PC-3 (cell line): ENCODE measurements around the gene CCND3. TPM values are rescaled to one million over a fixed set of nuclear protein-coding genes. Genes with fewer than 3 reads are reported as not detected.

Source experiments
- ATAC-seq: fragments of 200-7000 bp; cut with Tn5 transposase; 2 replicates; pipeline ENCODE4 v1.9.1; 2020; ENCODE audit warnings: mild to moderate bottlenecking, moderate library complexity
- BruUV-seq: library from RNA; stranded (reverse); fragments of 400-500 nt; replicated peaks from 2 replicates; lab custom pipeline; 2021; lab: Mats Ljungman, UMichigan
- CTCF ChIA-PET: fragments of 300-600 bp; sonication (Branson Sonifier 250); formaldehyde crosslinking; loops from one replicate; lab custom pipeline; 2022; ENCODE audit warnings: antibody characterized with exemption; lab: Charles Lee
- POLR2A ChIA-PET: fragments of 300-600 bp; sonication (Branson Sonifier 250); formaldehyde crosslinking; loops from one replicate; lab custom pipeline; 2022; ENCODE audit warnings: antibody characterized with exemption; ENCODE audit not compliant: unreplicated experiment; lab: Charles Lee
- DNase-seq: peaks from one replicate; pipeline ENCODE4 v3.0.0-alpha.2; 2015
- H2AFZ ChIP-seq: fragments of 300-600 bp; sonication (generic); 2 replicates; pipeline ENCODE4 v1.6.0; 2016; ENCODE audit warnings: antibody characterized with exemption, low read length
- H3F3A ChIP-seq: fragments of 300-600 bp; sonication (generic); one replicate; pipeline ENCODE4 v1.6.0; 2017; ENCODE audit warnings: antibody characterized with exemption, low read length, control low read depth, mild to moderate bottlenecking; ENCODE audit not compliant: unreplicated experiment
- H3K27ac ChIP-seq: fragments of 300-600 bp; sonication (generic); 2 replicates; pipeline ENCODE4 v1.5.1; 2016; ENCODE audit warnings: mild to moderate bottlenecking, low read length
- H3K27me3 ChIP-seq: fragments of 300-600 bp; sonication (generic); 2 replicates; pipeline ENCODE4 v1.6.1; 2016; ENCODE audit warnings: low read length, mixed read lengths
- H3K36me3 ChIP-seq: fragments of 300-600 bp; sonication (generic); 2 replicates; pipeline ENCODE4 v1.6.1; 2016; ENCODE audit warnings: low read depth, mixed run types, low read length, mixed read lengths
- H3K4me1 ChIP-seq: fragments of 300-600 bp; sonication (generic); 2 replicates; pipeline ENCODE4 v1.5.1; 2016; ENCODE audit warnings: low read length; ENCODE audit not compliant: insufficient read depth
- H3K4me2 ChIP-seq: fragments of 300-600 bp; sonication (generic); 2 replicates; pipeline ENCODE4 v1.6.0; 2016; ENCODE audit warnings: low read length
- H3K4me3 ChIP-seq: fragments of 300-600 bp; sonication (generic); 2 replicates; pipeline ENCODE4 v1.5.1; 2016; ENCODE audit warnings: mild to moderate bottlenecking, low read length, mixed read lengths
- H3K79me2 ChIP-seq: fragments of 300-600 bp; sonication (generic); 2 replicates; pipeline ENCODE4 v1.6.1; 2017; ENCODE audit warnings: low read length, mixed read lengths
- H3K9ac ChIP-seq: fragments of 300-600 bp; sonication (generic); 2 replicates; pipeline ENCODE4 v1.6.0; 2016; ENCODE audit warnings: mild to moderate bottlenecking, low read length
- H3K9me2 ChIP-seq: fragments of 300-600 bp; sonication (generic); replicated peaks from 2 replicates; pipeline ENCODE4 v1.6.1; 2016; ENCODE audit warnings: mixed run types, low read length, mixed read lengths
- H3K9me3 ChIP-seq: fragments of 300-600 bp; sonication (generic); 2 replicates; pipeline ENCODE4 v1.6.1; 2016; ENCODE audit warnings: low read length, mixed read lengths
- H4K20me1 ChIP-seq: fragments of 300-600 bp; sonication (generic); 2 replicates; pipeline ENCODE4 v1.6.1; 2016; ENCODE audit warnings: low read length, mixed read lengths
- EZH2 ChIP-seq: fragments of 300-600 bp; sonication (generic); IDR thresholded peaks from one replicate; pipeline ENCODE4 v1.6.1; 2017; ENCODE audit warnings: antibody characterized with exemption, mild to moderate bottlenecking, low read length; ENCODE audit not compliant: unreplicated experiment
- EZH2phosphoT487 ChIP-seq: fragments of 300-600 bp; sonication (generic); IDR thresholded peaks from 2 replicates; pipeline ENCODE4 v1.6.1; 2018; ENCODE audit warnings: mild to moderate bottlenecking, antibody characterized with exemption, low read length, borderline replicate concordance
- intact Hi-C: fragments of 100-400 bp; cut with micrococcal nuclease; formaldehyde crosslinking; loops from 2 replicates; pipeline ENCODE4 v1.9.0; 2023
- total RNA-seq: library from RNA; depleted of rRNA; stranded (reverse); fragments of >200 nt; gene quantifications from 2 replicates; pipeline ENCODE4 v1.2.3, GENCODE V29; 2014
- TF ChIP-seq, protein P1 (sequence below): fragments of 300-600 bp; sonication (generic); conservative IDR thresholded peaks from 2 replicates; pipeline ENCODE4 v1.5.1; 2017; ENCODE audit warnings: antibody characterized with exemption, low read depth, mild to moderate bottlenecking, low read length

The CCND3 gene
- total RNA-seq, 1 experiment from 2014 or later: 44.7 TPM

DNA sequence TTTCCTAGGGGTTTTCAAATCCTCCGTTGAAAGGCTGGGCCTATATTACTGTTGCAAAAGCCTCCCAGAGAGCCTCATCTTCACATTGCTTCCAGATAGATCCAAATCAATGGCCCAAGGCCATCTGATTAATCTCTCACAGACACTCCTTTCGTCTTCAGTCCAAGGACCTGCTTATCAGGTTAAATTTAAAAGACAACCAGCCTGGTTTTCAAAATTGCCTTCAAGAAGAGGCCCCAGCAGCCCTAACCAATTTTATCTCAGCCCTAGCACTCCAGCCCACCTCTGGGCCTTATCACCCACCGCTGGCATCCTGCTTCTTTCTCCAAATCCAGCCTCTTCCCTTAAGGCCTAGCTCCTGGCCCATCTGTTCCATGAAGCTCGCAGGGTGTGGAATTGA, 15.5 kb upstream of the CCND3 start:
- Histone ChIP-seq H3K4me1 (peaks cover 6% of the 10 kb centered on the region; the same call in 1 of the 2 replicates), H4K20me1 (no peaks in the 10 kb centered on the region), H3F3A (no peaks in the 10 kb centered on the region), H3K4me2 (no peak overlapping the region), H3K27me3 (no peaks in the 10 kb centered on the region), H3K36me3 (no peaks in the 10 kb centered on the region), H3K4me3 (no peak overlapping the region), H3K9me3 (no peaks in the 10 kb centered on the region), H3K9me2 (no peaks in the 10 kb centered on the region), H3K9ac (no peak overlapping the region), H3K27ac (no peak overlapping the region), H2AFZ (no peak overlapping the region), H3K79me2 (no peaks in the 10 kb centered on the region)
- CTCF ChIA-PET: no interaction called here
- intact Hi-C loops: no loop called here
- DNase-seq (no peak), ATAC-seq (no peak)
- POLR2A ChIA-PET: no interaction called here
- no TSS peak for BruUV-seq
- TF ChIP-seq, protein P1, sequence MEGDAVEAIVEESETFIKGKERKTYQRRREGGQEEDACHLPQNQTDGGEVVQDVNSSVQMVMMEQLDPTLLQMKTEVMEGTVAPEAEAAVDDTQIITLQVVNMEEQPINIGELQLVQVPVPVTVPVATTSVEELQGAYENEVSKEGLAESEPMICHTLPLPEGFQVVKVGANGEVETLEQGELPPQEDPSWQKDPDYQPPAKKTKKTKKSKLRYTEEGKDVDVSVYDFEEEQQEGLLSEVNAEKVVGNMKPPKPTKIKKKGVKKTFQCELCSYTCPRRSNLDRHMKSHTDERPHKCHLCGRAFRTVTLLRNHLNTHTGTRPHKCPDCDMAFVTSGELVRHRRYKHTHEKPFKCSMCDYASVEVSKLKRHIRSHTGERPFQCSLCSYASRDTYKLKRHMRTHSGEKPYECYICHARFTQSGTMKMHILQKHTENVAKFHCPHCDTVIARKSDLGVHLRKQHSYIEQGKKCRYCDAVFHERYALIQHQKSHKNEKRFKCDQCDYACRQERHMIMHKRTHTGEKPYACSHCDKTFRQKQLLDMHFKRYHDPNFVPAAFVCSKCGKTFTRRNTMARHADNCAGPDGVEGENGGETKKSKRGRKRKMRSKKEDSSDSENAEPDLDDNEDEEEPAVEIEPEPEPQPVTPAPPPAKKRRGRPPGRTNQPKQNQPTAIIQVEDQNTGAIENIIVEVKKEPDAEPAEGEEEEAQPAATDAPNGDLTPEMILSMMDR: no peak
- TF ChIP-seq EZH2phosphoT487: no peak
- no peak for TF ChIP-seq EZH2

DNA sequence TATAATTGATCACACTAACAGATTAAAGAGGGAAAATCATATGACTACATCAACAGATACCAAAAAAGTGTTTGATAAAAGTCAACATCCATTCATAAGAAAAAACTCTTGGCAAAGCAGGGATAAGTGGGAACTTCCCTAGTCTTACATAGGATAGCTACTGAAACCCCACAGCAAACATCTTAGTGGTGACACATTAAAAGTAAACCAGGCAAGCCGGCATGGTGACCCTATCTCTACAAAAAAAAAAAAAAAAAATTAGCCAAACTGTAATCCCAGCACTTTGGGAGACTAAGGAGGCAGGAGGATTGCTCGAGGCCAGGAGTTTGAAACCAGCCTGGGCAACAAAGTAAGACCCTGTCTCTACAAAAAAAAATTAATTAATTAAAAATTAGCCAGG, 13.8 kb upstream of the CCND3 start:
- no peak overlapping the region for H3K4me2 ChIP-seq
- intact Hi-C loops: no loop called here
- H3K36me3 ChIP-seq: no peaks in the 10 kb centered on the region
- no peak overlapping the region for H3K9ac ChIP-seq
- DNase-seq (peak; percentile 37), ATAC-seq (no peak)
- ChIA-PET POLR2A (no interaction called here), CTCF (no interaction called here)
- no peak overlapping the region for H2AFZ ChIP-seq
- TF ChIP-seq, protein P1: no peak
- TF ChIP-seq EZH2 (no peak), EZH2phosphoT487 (no peak)
- H3F3A ChIP-seq: no peaks in the 10 kb centered on the region
- H3K4me3 ChIP-seq: no peak overlapping the region
- H3K4me1 ChIP-seq: no peaks in the 10 kb centered on the region
- H3K9me3 ChIP-seq: no peaks in the 10 kb centered on the region
- no TSS peak for BruUV-seq
- no peaks in the 10 kb centered on the region for H4K20me1 ChIP-seq
- H3K9me2 ChIP-seq: no peaks in the 10 kb centered on the region
- no peaks in the 10 kb centered on the region for H3K79me2 ChIP-seq
- no peak overlapping the region for H3K27ac ChIP-seq
- no peaks in the 10 kb centered on the region for H3K27me3 ChIP-seq

DNA sequence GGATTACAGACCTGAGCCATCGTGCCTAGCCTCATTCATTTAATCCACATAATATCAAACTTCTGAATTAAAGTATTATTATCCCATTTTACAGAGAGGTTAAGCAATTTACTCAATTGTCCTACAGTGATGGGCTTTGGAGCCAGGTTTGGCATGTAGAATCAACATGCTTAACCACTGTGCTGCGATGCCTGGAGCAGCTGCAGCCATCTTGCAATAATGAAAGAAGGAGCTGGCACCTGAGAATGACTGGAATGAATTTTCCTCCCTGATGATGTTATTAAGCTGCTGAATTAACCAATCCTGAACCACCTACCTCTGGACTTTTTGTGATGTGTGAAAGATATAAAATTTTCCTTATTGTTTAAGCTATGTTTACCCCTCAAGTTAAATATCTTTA, 13.1 kb upstream of the CCND3 start:
- no peak for TF ChIP-seq EZH2phosphoT487
- TF ChIP-seq, protein P1: no peak
- TF ChIP-seq EZH2: no peak
- Histone ChIP-seq H3K9ac (no peak overlapping the region), H3K36me3 (no peaks in the 10 kb centered on the region), H3K79me2 (no peaks in the 10 kb centered on the region), H3K27ac (no peak overlapping the region), H3K9me2 (no peaks in the 10 kb centered on the region), H4K20me1 (no peaks in the 10 kb centered on the region), H3F3A (no peaks in the 10 kb centered on the region), H3K4me1 (no peaks in the 10 kb centered on the region), H3K4me3 (no peak overlapping the region), H3K4me2 (no peak overlapping the region), H2AFZ (no peak overlapping the region), H3K27me3 (no peaks in the 10 kb centered on the region), H3K9me3 (no peaks in the 10 kb centered on the region)
- ChIA-PET CTCF (no interaction called here), POLR2A (no interaction called here)
- BruUV-seq: no TSS peak
- no peak for DNase-seq
- intact Hi-C loops: no loop called here
- no peak for ATAC-seq
